Mesenchymal stem cell (in vitro differentiated cells and primary cell): ENCODE results near the gene FBXL13.
"Not testable (repeated sequence)": the region's sequence is repeated elsewhere in the genome, so short reads cannot be mapped to it uniquely, and the experiment has no call there.

ENCODE experiments used
- DNase-seq: peaks from one replicate; pipeline ENCODE4 v3.0.0-alpha.2; 2013
- H2AFZ ChIP-seq: one replicate; pipeline ENCODE4 v1.6.1; 2013; ENCODE audit warnings: low read depth, mild to moderate bottlenecking, control low read depth, inconsistent platforms, low read length, moderate library complexity
- H2AK5ac ChIP-seq: 2 replicates; pipeline ENCODE4 v1.6.1; 2013; ENCODE audit warnings: low read length, moderate library complexity, mild to moderate bottlenecking, inconsistent platforms; ENCODE audit not compliant: severe bottlenecking
- H2BK120ac ChIP-seq: one replicate; pipeline ENCODE4 v1.6.1; 2013; ENCODE audit warnings: low read depth, mild to moderate bottlenecking, inconsistent platforms, low read length, moderate library complexity
- H2BK12ac ChIP-seq, 2 experiments: one replicate each; pipeline ENCODE4 v1.6.1; 2013; ENCODE audit warnings: inconsistent platforms in 2 of 2, low read length in 2 of 2, mild to moderate bottlenecking in 2 of 2, moderate library complexity in 2 of 2, control low read depth in 1 of 2
- H2BK15ac ChIP-seq: one replicate; pipeline ENCODE4 v1.6.1; 2013; ENCODE audit warnings: mild to moderate bottlenecking, low read depth, inconsistent platforms; ENCODE audit not compliant: poor library complexity, severe bottlenecking
- H2BK5ac ChIP-seq: 2 replicates; pipeline ENCODE4 v1.6.1; 2013; ENCODE audit warnings: low read depth, mild to moderate bottlenecking, low read length, control low read depth, inconsistent platforms; ENCODE audit not compliant: poor library complexity, severe bottlenecking
- H3K14ac ChIP-seq, 2 experiments: one replicate each; pipeline ENCODE4 v1.6.1; 2013; ENCODE audit warnings: inconsistent platforms in 2 of 2, low read length in 2 of 2, control low read depth in 1 of 2, mild to moderate bottlenecking in 1 of 2, moderate library complexity in 1 of 2
- H3K18ac ChIP-seq, 2 experiments: one replicate each; pipeline ENCODE4 v1.6.1; 2013; ENCODE audit warnings: inconsistent platforms in 2 of 2, low read length in 2 of 2, control low read depth in 1 of 2, low read depth in 1 of 2, mild to moderate bottlenecking in 1 of 2
- H3K23ac ChIP-seq, 2 experiments: one replicate each; pipeline ENCODE4 v1.6.1; 2013; ENCODE audit warnings: inconsistent platforms in 2 of 2, low read length in 2 of 2, mild to moderate bottlenecking in 2 of 2, moderate library complexity in 2 of 2, control low read depth in 1 of 2
- H3K27ac ChIP-seq: 2 replicates; pipeline ENCODE4 v1.5.1; 2013; ENCODE audit warnings: mild to moderate bottlenecking, moderate library complexity, low read length, control low read depth, inconsistent platforms; ENCODE audit not compliant: poor library complexity, severe bottlenecking
- H3K27me3 ChIP-seq, 2 experiments: 2 replicates each; pipeline versions ENCODE4 v1.6.1 to v1.7.0; 2013; ENCODE audit warnings: low read length in 2 of 2, mild to moderate bottlenecking in 2 of 2, moderate library complexity in 2 of 2, control low read depth in 1 of 2, inconsistent platforms in 1 of 2; ENCODE audit not compliant: control insufficient read depth in 1 of 2, insufficient read depth in 1 of 2
- H3K36me3 ChIP-seq, 2 experiments: 2 replicates each; pipeline versions ENCODE4 v1.6.1 to v1.7.0; 2013; ENCODE audit warnings: low read length in 2 of 2, control low read depth in 1 of 2, inconsistent platforms in 1 of 2, low read depth in 1 of 2, mild to moderate bottlenecking in 1 of 2; ENCODE audit not compliant: insufficient read depth in 2 of 2, control insufficient read depth in 1 of 2
- H3K4ac ChIP-seq, 2 experiments: one replicate each; pipeline ENCODE4 v1.6.1; 2013; ENCODE audit warnings: inconsistent platforms in 2 of 2, low read length in 2 of 2, mild to moderate bottlenecking in 2 of 2, moderate library complexity in 2 of 2, control low read depth in 1 of 2, low read depth in 1 of 2
- H3K4me1 ChIP-seq: 2 replicates; pipeline ENCODE4 v1.6.1; 2013; ENCODE audit warnings: low read depth, low read length, control low read depth; ENCODE audit not compliant: control insufficient read depth, insufficient read depth
- H3K4me2 ChIP-seq: 2 replicates; pipeline ENCODE4 v1.6.1; 2013; ENCODE audit warnings: low read length, mild to moderate bottlenecking, inconsistent platforms; ENCODE audit not compliant: poor library complexity, severe bottlenecking
- H3K4me3 ChIP-seq, 2 experiments: 2 replicates each; pipeline versions ENCODE4 v1.5.1 to v1.7.0; 2013; ENCODE audit warnings: low read length in 2 of 2, mild to moderate bottlenecking in 2 of 2, control low read depth in 1 of 2, low read depth in 1 of 2; ENCODE audit not compliant: insufficient read depth in 1 of 2
- H3K79me1 ChIP-seq: replicated peaks from 2 replicates; pipeline ENCODE4 v1.6.1; 2013; ENCODE audit warnings: mild to moderate bottlenecking, control low read depth, low read length, inconsistent platforms; ENCODE audit not compliant: poor library complexity, severe bottlenecking
- H3K9ac ChIP-seq: 2 replicates; pipeline ENCODE4 v1.7.0; 2013; ENCODE audit warnings: mild to moderate bottlenecking, low read length, moderate library complexity
- H3K9me3 ChIP-seq: 2 replicates; pipeline ENCODE4 v1.7.0; 2013; ENCODE audit warnings: mild to moderate bottlenecking, low read length; ENCODE audit not compliant: control insufficient read depth
- H4K8ac ChIP-seq: one replicate; pipeline ENCODE4 v1.6.1; 2013; ENCODE audit warnings: inconsistent platforms, mild to moderate bottlenecking, low read length, moderate library complexity
- H4K91ac ChIP-seq: one replicate; pipeline ENCODE4 v1.6.1; 2013; ENCODE audit warnings: mild to moderate bottlenecking, low read length, inconsistent platforms
- WGBS: methylation state at CpG from one replicate; pipeline ENCODE4 v1.1.7; 2013; ENCODE audit warnings: mixed read lengths; 5-methylcytosine and 5-hydroxymethylcytosine counted together

Gene FBXL13

GRCh38 chr7:103078226-103078625 lies 3.6 kb upstream of the FBXL13 start:
- H3K23ac ChIP-seq, H2AFZ ChIP-seq, H3K4me3 ChIP-seq, H3K79me1 ChIP-seq, H2BK15ac ChIP-seq, H3K4me1 ChIP-seq, H2AK5ac ChIP-seq, H3K27ac ChIP-seq, H3K9me3 ChIP-seq, H2BK120ac ChIP-seq, H3K9ac ChIP-seq, DNase-seq, H3K14ac ChIP-seq, H4K91ac ChIP-seq, H3K4me2 ChIP-seq, H3K4ac ChIP-seq, H2BK12ac ChIP-seq, H3K18ac ChIP-seq, H2BK5ac ChIP-seq, H3K27me3 ChIP-seq: not testable (repeated sequence)
- Histone ChIP-seq H4K8ac (peak overlapping the region; percentile 77), H3K36me3 (peaks cover 8 to 11% of the 10 kb centered on the region in 2 experiments)
- 87% methylated on average over 6 of the region's 6 CpGs for whole genome bisulfite sequencing

GRCh38 chr7:103077318-103077717 lies 2.7 kb upstream of the FBXL13 start:
- Histone ChIP-seq H3K4me2 (no peak overlapping the region), H3K4ac (no peak overlapping the region), H3K9me3 (no peaks in the 10 kb centered on the region), H3K4me3 (no peak overlapping the region), H3K4me1 (peaks cover 2% of the 10 kb centered on the region), H4K8ac (no peak overlapping the region), H3K14ac (no peak overlapping the region), H3K9ac (no peak overlapping the region), H2AFZ (no peak overlapping the region), H3K36me3 (peaks cover 4 to 7% of the 10 kb centered on the region in 2 experiments), H2BK12ac (no peak overlapping the region), H3K23ac (no peak overlapping the region), H3K27ac (no peak overlapping the region), H3K18ac (no peak overlapping the region), H3K79me1 (peaks cover 7% of the 10 kb centered on the region), H2BK15ac (no peak overlapping the region), H4K91ac (no peak overlapping the region), H3K27me3 (no peaks in the 10 kb centered on the region), H2BK5ac (no peak overlapping the region), H2AK5ac (no peak overlapping the region), H2BK120ac (no peak overlapping the region)
- WGBS: 100% methylated on average over 1 of the region's 3 CpGs
- no peak for DNase-seq

GRCh38 chr7:103076764-103077163 lies 2.2 kb upstream of the FBXL13 start:
- Histone ChIP-seq H2BK15ac (no peak overlapping the region), H3K4ac (no peak overlapping the region), H2AFZ (no peak overlapping the region), H3K4me3 (no peak overlapping the region), H2BK12ac (no peak overlapping the region), H3K18ac (no peak overlapping the region), H3K27me3 (no peaks in the 10 kb centered on the region), H3K79me1 (peaks cover 8% of the 10 kb centered on the region), H3K9me3 (no peaks in the 10 kb centered on the region), H3K23ac (no peak overlapping the region), H2BK5ac (no peak overlapping the region), H3K4me2 (no peak overlapping the region), H4K8ac (peak overlapping the region; percentile 64), H3K4me1 (peaks cover 2% of the 10 kb centered on the region), H3K36me3 (peaks cover 4 to 7% of the 10 kb centered on the region in 2 experiments), H2AK5ac (no peak overlapping the region), H3K9ac (no peak overlapping the region), H3K14ac (no peak overlapping the region), H3K27ac (no peak overlapping the region), H4K91ac (no peak overlapping the region), H2BK120ac (no peak overlapping the region)
- 89% methylated on average over 6 of the region's 7 CpGs for WGBS
- DNase-seq: no peak

GRCh38 chr7:103075337-103075918 lies 832 bp upstream of the FBXL13 start:
- Histone ChIP-seq H3K14ac (peak overlapping the region in 1 of 2 experiments; percentile 61), H3K4ac (peak overlapping the region in 1 of 2 experiments; percentile 61), H3K9ac (peak overlapping the region; percentile 94), H3K4me2 (peak overlapping the region; percentile 97), H2AFZ (peak overlapping the region; percentile 54), H3K27ac (peak overlapping the region; percentile 83), H4K91ac (no peak overlapping the region), H3K18ac (peak overlapping the region; percentile 61 to 95), H3K9me3 (no peaks in the 10 kb centered on the region), H2BK5ac (peak overlapping the region; percentile 93), H2BK12ac (peak overlapping the region in 1 of 2 experiments; percentile 49), H3K36me3 (peaks cover 4 to 7% of the 10 kb centered on the region in 2 experiments), H4K8ac (peak overlapping the region; percentile 77), H2BK120ac (peak overlapping the region; percentile 84), H3K4me1 (peaks cover 2% of the 10 kb centered on the region), H3K23ac (no peak overlapping the region), H3K4me3 (peak overlapping the region; percentile 80 to 88), H2AK5ac (no peak overlapping the region), H3K27me3 (no peaks in the 10 kb centered on the region), H3K79me1 (peaks cover 13% of the 10 kb centered on the region), H2BK15ac (peak overlapping the region; percentile 97)
- DNase-seq: peak; percentile 59
- WGBS: 1% methylated on average over 36 of the region's 36 CpGs
